NCI-H1048 (cell line): ENCODE data around the gene CBFA2T3.

Experiments
- DNase-seq: peaks from one replicate; lab custom pipeline; 2025; lab: John Stamatoyannopoulos, UW

The CBFA2T3 gene

DNA sequence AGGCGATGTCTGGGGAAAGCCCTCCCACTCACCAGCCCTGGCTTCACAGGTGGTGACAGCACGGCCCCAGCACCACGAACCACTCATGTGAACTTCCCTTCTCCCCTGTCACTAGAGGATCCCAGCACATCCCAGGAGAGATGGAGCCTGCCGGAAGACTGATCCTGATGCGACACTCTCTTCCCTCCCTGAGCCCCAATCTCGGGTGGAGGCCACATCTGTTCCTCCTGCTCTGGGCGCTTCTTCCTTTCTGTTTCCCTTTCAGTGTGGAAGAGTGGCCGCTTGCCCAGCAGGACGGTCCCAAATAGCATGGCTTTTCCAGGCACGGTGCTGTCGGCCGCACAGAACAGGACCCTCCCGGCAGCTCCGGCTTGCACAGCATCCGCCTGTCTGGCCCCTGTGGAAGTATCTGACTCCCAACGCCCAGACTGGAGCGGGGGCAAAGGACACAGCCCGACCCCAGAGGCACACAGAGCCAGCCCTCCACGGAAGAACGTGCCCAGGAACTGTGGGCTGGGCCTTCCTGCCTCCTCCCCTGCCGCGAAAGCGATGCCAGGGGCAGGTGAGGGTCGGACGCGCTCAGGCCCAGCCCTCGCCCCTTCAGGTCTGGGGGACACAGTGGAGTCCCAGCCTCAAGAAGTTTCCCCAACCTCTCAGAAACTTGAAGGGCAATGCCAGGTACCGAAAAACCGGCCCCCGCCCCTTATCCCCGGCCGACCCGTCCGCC lies 37.6 kb downstream of the CBFA2T3 start:
- no peak for DNase-seq

DNA sequence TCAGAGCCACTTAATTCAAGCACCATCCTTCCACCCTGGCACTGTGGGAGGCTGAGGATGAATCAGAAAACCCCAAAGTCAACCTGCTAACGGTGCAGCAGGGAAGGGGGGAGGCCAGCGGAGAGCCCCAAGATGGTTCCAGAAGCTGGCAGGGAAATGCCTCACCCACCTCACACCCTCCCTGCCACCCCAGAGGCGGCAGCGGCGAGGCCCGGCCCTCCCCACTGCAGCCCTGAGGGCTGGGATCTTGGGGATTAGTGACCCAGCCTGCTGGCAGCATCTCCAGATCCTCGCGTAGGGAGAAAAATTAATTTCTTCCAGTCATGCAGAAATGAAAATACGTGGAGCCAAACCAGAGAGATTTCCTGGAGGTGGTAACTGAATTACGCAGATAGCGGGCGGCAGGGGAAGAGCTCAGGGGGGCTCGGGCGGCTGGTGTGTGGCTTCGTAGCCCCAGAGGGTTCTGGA lies 38.2 kb downstream of the CBFA2T3 start:
- no peak for DNase-seq

DNA sequence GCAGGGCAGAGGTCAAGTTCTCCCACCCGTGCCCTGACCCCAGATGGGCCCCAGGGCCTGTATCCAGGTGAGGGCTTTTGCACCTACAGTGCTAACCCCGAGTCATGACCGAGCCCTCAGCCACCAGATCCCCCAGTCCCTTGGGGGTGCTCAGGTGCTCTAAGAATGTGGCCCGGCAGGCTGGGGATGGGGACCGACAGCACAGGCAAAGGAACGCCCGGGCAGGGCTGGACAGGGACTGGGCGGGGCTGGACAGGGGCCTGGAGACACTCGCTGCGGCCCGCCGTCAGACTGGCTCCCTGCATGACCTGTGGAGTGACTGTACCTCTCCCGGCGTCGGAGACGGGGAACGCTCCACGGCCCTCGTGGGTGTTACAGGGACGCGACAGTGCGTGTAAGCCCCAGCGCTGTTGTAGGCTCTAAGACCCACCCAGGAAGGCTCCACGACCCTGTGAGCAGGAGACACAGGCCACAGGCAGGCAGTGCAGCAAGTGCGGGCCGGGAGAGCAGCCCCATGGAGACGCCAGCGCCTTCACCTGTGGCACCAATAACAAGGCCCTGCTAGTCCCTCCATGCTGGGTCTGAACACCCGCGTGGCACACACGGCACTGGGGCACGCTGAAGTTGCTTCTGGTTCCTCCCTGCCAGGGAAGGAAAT lies 38.8 kb downstream of the CBFA2T3 start:
- no peak for DNase-seq

DNA sequence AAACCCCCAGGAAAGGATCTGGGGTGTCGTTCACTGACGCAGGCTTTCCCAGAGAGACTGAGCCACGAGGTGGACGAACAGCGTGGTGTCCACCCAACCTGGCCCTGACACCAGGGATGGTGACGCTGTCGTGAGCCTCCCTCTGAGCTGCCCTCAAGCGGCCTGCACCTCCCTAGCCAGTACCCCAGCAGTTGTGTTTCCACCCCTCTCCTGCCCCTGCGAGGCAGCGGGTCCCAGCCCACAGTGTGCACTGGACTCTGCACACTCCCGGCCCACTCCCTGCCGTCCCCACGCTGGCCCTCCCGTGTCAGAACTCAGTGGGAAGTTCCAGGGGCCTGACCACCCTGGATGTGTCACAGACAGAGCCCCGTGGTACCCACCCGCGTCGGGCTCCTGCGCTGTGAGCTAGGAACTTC lies 39.8 kb downstream of the CBFA2T3 start:
- no peak for DNase-seq

DNA sequence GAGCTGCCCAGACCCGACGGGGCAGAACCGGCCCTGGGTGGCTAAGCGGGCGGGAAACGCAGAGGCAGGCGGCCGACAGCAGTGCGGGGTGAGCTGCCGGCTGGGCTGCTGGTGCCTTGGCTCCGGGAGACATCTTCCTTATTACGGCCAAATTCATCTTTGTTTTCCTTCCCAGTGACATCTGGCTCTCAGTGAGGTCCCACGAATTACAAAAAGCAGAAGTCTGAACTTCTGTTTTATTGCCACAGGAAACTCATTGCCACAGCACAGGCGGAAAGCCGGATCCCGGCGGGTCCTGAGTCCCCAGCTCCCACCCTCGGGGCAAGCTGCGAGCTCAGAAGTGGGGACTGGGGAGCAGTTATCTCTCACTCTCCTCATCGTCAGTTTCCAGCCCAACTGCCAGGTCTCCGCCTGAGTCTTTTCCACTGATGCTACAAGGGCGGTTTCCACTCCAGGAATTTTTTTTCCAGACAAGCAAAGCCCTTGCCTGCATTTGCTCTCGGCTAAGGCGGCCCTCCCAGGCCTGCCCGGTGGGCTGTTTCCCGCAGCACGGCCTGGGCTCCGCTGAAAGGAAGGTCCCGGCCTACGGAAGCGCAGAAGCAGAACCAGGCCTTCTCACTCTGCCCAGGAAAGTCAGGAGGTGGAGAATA lies 40.3 kb downstream of the CBFA2T3 start:
- no peak for DNase-seq

DNA sequence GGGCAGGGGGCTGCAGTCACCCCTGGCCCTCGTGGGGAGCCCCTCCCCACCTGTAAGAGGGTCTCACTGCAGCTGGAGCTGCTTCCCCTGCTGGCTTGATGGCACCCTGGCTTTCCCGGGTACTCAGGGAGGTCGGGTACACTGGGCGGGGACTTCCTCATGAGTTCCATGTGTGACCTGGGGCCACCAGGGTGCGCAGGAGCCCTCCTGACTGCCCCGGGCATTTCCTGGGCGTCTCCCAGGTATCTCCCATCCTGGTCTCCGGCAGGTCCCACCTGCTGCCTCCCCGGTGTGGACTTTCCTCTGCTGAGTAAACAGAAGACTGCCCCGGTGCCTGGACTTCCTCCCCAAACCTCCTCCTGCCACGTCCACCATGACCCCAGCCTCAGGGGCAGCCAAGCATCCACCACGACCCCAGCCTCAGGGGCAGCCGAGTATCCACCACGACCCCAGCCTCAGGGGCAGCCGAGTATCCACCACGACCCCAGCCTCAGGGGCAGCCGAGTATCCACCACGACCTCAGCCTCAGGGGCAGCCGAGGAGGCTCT lies 40.9 kb downstream of the CBFA2T3 start:
- DNase-seq, result no peak

DNA sequence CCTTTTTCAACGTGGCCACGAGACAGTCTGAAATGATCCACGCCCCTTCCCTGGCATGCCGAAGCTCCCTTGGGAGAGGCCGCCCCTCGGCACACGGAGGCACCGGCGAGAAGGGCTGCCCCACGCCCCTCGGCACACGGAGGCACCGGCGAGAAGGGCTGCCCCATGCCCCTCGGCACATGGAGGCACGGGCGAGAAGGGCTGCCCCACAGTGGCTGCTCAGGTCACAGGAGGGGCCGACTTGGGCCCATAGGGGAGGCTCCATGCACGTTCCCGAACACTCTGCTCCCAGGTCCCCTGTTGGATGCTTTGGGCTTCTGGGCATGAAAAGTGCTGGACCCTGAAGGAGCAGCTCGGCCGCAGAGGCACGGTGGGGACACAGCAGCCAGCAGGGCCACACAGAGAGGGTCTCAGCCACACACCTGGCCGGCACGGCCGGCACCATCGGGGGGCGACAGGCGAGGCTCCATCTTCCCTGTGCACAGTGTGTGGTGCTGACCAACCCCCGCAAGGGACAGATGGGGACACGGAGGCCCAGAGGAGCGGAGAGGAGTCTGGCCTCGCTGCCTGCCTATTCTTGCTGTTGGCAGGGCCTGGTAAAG lies 42.8 kb downstream of the CBFA2T3 start:
- no peak for DNase-seq

DNA sequence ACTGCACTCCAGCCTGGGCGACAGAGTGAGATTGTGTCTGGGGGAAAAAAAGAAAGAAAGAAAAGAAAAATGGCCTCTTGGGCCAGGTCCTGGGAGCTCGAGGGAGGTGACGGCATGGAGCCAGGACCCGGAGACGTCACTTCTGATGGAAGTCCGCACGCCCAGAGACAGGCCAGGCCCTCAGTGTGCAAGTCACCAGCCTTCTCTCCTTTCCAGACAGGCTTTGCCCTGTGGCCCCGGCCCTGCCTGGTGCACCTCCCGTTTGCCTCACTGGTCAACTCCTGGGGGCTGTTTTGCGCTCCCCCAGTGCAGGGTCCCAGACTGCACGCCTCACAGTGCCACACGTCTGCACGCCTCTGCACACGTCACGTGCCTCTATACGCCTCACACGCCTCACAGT lies 44.1 kb downstream of the CBFA2T3 start:
- no peak for DNase-seq

DNA sequence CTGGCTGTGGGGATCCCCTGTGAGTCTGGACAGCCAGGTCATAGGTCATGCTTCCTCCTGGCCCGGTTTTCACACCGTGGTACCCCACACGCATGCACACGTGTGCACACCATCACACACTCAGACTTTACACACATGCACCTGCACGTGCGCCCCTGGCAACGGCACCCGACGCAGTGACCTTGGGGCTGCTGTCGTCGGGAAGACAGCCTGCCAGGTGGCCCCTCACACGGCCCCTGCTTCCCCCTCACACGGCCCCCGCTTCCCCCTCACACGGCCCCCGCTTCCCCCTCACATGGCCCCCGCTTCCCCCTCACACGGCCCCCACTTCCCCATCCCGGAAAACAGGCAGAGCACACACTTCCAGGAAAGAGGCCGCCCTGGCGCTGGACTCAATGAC lies 45.1 kb downstream of the CBFA2T3 start:
- DNase-seq, result no peak

DNA sequence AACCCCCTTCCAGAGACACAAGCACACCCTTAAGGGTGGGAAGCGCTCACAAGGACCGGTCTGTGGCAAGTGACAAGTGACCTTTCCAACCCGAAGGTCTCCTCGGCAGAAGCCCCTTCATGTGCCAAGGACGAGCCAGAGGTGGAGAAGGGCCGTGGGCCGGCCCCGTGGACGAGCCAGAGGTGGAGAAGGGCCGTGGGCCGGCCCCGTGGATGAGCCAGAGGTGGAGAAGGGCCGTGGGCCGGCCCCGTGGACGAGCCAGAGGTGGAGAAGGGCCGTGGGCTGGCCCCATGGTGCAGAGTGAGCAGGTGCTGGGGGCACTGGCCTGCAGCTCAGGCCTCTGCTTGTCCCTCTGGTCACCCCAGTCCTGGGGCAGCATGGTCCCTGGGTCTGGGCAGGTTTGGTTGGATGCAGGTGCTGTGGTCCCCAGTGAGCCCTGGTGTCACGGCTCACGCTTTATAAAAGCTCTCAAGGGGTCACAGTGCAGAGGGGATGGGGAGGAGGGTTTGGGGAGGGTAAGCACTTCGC lies 45.6 kb downstream of the CBFA2T3 start:
- DNase-seq, result no peak

DNA sequence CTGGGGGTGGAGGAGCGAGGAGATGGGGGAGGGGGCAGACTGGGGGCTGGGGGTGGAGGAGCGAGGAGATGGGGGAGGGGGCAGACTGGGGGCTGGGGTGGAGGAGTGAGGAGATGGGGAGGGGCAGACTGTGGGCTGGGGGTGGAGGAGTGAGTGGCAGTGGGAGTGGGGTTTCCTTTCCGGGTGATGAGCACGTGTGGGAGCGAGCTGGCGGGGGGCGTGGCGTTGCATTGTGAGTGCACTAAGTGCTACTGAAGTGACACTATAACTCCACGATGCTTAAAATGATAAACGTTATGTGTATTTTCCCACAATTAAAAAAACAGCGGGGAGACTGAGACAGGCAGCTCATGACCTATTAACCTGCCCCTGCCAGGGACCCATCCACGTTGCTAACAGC lies 46.3 kb downstream of the CBFA2T3 start:
- no peak for DNase-seq

DNA sequence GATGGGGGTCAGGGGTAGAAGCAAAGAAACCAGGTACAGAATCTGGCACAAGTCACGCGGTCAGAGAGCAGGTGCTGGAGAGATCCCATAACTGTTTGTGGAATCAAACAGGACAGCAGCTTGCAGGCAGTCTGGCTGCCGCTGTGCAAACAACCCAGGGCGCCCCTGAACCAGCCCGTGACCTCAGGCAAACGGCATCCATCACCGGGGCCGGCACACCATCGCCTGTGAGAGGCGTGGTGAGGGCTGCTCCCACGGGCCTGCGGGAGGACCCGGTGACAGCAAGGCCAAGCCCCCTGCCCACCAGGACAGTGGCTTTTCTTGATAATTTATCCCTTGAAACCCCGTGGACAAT lies 47.9 kb downstream of the CBFA2T3 start:
- DNase-seq, result no peak

DNA sequence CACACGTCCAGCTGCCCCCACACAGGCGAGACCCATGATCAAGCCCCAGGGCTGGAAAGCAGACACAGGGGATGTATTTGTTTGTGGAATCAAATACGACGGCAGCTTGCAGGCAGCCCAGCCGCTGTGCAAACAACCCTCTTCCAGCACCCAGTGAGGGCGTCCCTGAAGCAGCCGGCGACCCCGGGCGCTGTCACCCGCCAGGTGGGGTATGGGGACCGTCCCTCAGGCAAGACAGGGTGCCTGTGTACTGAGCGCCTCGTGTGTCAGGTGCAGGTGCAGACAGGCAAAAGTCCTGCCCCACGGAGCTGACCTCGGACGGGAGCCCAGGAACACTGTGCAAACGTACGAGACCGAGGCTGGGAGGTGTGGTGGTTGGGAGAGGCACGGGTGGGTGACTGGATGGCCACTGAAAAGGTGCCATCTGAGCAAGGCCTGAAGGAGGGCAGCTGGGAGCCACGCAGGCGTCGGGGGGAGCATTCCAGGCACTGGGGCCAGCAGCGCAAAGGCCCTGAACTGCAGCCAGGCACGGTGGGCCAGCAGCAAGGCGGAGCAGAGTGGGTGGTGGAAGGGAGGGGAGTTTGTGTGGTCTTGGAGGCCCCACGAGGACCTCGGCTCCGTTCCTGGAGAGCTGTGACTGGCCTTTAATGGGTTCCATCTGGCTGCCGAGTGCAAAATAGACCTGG lies 48.5 kb downstream of the CBFA2T3 start:
- DNase-seq, result no peak

DNA sequence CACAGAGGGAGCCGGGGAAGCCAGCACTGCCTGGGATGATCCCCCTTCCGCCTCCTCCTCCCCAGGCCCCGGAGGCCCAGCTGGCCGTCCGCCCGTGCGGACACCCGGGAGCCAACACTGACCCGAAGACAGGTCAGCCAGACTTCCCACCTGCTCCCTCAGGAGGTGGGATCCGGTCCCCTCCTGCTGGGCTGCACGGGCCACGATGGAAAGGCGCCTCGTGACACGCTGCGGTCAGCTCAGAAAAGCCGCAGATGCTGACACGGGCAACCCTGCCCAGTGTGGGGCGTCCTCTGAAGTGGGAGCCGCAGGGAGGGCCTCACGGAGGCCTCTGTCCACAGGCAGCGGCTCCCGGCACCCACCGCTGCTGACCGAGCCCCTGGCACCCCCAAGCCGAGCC lies 49.3 kb downstream of the CBFA2T3 start:
- no peak for DNase-seq

DNA sequence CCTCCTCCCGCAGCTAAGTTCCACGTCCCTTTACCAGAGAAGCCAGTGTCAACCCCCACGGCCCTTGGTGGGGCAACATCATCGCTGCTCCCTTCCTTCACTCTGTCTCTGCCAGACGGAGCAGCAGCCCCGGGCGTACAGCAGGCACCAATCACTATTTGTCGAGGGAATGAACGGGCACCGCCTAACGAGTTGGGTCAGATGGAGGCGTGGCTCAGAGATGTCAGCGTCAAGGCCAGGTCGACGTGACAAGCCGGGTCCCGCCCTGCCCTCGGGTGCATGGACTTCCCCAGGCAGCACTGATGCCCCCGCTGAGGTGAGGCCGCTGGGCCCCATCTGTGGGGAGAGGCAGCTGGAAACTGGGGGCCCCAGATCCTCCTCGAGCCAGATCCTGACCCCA lies 50.0 kb downstream of the CBFA2T3 start:
- DNase-seq, result no peak

DNA sequence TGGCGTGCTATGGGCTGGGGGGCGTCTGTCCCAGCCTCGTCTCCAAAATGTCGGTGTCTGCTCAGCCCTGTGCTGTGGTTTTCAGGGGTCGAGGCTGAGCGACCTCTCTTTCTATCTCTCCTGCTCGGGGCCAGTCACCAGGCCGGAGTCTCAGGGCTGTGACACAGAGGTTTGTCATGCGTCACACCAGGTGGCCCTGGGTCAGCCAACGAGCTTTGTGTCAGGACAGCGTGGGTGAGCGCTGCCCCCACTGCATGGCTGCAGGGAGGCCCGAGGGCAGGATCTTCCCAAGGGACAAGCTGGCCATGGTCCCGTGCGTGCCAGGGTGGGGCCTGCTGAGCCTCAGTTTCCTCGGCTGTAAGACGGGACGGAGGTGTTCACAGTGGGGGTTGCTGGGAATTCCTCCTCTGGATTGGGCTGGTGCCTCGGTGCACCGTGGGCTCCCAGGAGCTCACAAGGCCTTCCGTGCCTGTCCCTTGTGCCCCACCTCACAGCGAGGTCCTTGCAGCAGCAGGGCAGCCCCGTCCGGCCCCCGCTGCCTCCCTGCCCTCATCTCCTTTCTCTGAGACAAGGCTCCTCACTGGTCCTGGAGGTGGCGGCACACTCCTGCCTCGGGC lies 50.5 kb downstream of the CBFA2T3 start:
- no peak for DNase-seq

DNA sequence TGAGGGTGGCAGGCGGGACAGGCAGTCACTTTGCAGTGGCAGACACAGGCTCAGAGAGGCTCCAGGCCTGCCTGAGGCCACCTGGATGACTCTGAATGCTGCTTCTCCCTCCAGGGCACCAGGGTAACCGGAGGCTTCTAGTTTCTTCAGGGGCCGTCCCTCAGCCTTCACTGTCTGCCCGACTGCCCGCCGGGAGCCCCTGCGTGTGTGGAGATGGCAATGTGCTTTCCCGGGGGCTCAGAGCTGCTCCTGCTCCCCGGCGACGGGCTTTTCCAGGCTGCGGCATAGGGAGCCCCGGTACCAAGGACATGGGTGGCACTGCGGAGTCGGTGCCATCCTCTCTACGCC lies 51.5 kb downstream of the CBFA2T3 start:
- DNase-seq, result no peak

DNA sequence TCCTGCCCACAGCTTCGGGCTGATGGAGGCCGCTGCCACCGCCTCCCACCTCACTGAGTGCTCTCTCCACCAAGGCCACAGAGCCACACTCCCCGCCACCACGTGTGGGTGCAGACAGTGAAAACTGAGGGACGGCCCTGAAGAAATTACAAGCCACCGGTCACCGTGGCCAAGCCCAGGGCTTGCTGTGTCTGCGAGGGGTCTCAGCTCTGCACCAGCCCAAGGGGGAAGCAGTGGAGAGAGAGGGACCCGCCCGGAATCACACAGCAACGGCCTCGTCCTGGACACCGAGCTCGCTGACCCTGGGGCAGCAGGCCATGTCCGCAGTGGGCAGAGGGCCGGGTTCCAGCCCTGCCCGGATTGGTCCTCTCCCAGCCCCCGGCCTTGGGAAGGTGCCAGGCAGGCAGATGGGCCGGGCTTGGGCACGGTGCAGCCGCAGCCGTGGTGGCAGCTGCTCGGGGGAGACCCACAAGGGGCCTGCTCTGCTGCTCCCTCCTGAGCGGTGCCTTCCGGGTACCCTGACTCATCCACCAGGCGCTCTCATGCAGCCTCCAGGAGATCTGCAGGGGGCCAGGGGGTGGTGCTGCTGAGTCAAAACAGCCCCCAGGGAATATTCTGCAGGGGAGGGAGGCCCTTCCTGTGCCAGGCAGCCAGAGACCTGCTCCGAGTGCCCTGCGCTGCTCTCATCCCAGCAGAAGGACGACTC lies 52.0 kb downstream of the CBFA2T3 start:
- DNase-seq, result no peak

DNA sequence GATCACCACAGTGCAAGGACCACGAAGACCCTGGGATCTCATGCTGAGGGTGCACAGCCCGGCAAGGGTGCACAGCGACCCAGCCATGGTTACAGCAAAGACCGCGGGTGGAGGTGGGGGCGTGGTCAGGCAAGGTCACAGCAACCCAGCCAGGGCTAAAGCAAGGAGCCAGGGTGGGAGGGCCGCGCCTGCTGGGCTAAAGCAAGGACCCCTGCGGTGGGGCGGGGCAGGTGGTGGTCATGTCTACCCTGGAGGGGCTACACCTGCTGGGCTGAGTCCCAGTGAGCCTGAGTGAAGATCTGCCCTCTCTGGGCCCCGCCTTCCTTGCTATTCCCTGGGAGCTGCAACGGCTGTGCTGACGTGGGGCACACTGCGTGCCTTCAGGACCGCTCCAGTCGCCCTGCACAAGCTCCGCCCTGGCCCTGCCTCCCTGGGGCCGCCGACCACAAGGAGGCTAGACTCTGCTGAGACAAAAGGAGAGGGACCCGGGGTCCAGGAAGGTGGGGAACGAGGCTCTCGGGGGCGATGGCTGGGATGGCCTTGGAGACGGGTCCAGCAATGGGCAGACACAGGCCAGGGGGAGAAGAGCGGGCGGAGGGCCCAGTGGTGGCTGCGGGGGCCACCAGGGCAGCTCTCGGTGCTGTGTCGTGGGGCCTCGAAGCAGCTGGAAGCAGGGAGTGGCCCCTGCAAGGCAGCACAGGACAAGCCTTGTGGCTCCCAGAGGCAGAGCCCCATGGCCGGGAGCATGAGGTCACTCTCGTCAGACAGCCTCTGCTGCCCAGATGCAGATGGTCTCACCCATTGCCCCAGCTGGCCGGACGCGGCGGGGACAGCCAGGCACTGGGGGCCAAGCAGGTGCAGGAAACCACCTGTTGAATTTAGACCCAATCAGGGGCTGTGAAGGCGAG lies 52.8 kb downstream of the CBFA2T3 start:
- no peak for DNase-seq

DNA sequence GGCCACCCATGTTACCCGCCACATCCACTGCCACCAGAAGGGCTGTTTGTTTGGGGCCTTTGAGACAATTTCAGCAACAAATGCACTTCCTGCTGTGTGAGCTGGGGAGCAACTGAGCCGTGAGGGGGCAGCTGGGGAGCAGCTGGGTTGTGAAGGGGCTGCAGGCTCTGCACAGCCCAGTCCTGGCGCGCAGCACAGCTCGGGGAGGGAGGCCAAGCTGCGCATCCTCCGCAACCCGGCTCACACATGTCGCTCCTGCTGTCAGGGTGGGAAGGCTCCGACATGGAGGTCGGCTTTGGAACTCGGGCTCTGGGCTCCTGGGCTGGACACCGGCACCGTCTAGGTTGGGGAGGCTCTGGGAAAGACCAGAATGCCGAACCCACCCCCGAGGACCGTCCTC lies 53.6 kb downstream of the CBFA2T3 start:
- no peak for DNase-seq
